Mucosa of rectum (tissue), 2 donors: ENCODE data around the gene CAST.

Experiments used
- H3K27ac ChIP-seq, 2 donors: one replicate each; pipeline ENCODE4 v1.7.0; 2013; ENCODE audit warnings: inconsistent platforms in 2 of 2, low read depth in 2 of 2, low read length in 2 of 2
- H3K27me3 ChIP-seq, 2 donors: one replicate each; pipeline ENCODE4 v1.7.0; 2013; ENCODE audit warnings: low read length in 2 of 2; ENCODE audit not compliant: control insufficient read depth in 2 of 2, insufficient read depth in 2 of 2
- H3K36me3 ChIP-seq, 2 donors: one replicate each; pipeline ENCODE4 v1.7.0; 2013; ENCODE audit warnings: low read length in 2 of 2; ENCODE audit not compliant: control insufficient read depth in 2 of 2, insufficient read depth in 2 of 2
- H3K4me1 ChIP-seq, 2 donors: one replicate each; pipeline ENCODE4 v1.7.0; 2013; ENCODE audit warnings: low read length in 2 of 2, mild to moderate bottlenecking in 1 of 2; ENCODE audit not compliant: control insufficient read depth in 2 of 2, insufficient read depth in 2 of 2
- H3K4me3 ChIP-seq, 2 donors: one replicate each; pipeline ENCODE4 v1.7.0; 2013; ENCODE audit warnings: low read length in 2 of 2
- H3K9ac ChIP-seq, 2 donors: one replicate each; pipeline ENCODE4 v1.7.0; 2013; ENCODE audit warnings: low read length in 2 of 2, low read depth in 1 of 2, mild to moderate bottlenecking in 1 of 2
- H3K9me3 ChIP-seq, 2 donors: one replicate each; pipeline ENCODE4 v1.7.0; 2013; ENCODE audit warnings: low read length in 2 of 2; ENCODE audit not compliant: control insufficient read depth in 2 of 2
- donor health status: healthy.
- donor health status: Normal muscosa, but diverticular disease.

The CAST gene

DNA sequence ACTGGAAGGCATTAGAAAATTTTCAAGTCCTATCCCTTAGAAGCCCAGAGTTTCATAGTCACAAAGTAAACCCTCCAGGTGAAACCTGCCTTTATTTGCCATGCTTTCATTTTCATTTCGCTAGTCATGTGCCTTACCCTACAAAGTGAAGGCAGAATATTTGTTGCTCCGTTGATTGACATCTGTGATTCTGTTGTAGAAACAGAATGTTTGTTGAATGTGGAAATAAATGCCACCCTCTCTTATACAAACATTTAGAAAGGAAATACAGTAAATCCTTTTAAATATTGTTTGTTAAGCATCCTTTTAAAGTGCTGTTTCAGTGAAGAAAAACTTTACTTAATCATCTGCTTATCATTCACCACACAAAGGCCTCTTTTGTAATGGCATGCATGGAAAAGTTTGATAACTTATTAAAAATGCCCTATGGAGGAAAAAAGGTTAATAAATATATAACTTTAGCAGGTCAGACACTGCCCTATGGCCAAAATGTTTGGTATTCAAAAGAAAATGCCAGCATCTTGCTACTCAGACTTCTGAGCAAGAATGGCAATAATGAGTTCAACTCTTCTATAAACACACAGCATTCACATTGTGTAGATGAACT is 34.3 kb upstream of the CAST start:
- no peaks in the 10 kb centered on the region for H3K27me3 ChIP-seq
- no peaks in the 10 kb centered on the region for H3K36me3 ChIP-seq
- H3K9ac ChIP-seq, result peak overlapping the region; percentile 20 to 57
- peak overlapping the region in 1 of 2 donors; percentile 26 for H3K27ac ChIP-seq
- H3K4me3 ChIP-seq, result peak overlapping the region; percentile 44 to 58
- H3K9me3 ChIP-seq, result no peaks in the 10 kb centered on the region
- H3K4me1 ChIP-seq, result no peaks in the 10 kb centered on the region

DNA sequence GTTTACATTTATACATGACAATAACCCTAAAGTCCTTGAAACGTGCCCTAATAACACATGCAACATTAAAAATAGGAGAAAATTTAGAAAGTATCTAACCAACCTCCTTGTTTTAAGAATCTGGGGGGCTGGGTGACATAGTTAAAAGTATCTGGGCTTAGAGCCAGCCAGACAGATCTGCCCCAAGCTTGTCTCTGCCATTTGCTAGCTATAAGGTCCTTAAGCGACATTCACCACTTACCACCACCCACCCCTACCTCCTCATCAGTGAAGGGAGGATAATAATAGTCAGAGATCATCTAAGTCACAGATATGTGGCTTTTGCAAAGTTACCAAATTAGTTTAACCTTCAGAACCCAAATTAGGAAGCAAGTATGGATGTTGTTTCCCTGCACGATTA is 33.8 kb upstream of the CAST start:
- H3K36me3 ChIP-seq, result no peaks in the 10 kb centered on the region
- H3K4me1 ChIP-seq, result no peaks in the 10 kb centered on the region
- no peaks in the 10 kb centered on the region for H3K9me3 ChIP-seq
- no peak overlapping the region for H3K27ac ChIP-seq
- H3K27me3 ChIP-seq, result no peaks in the 10 kb centered on the region
- H3K9ac ChIP-seq, result no peak overlapping the region
- no peak overlapping the region for H3K4me3 ChIP-seq

DNA sequence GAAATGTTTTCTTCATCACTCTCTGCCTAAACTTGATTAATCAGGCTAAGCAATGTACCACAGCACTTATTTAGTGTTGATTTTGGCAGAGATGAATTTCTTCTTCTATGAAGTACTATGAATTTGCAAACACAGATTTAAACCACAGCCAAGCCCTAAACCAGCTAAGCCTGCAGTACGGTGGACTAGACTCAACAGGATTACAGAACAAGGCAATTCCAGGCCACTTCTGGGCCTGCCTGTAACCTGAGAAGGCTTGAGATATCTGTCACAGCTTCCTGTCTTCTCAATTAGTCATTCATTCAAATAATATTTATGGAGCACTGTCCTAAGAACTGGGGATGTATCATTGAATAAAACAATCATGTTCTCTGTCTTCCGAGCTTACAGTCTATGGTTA is 32.4 kb upstream of the CAST start:
- Histone ChIP-seq H3K9ac (no peak overlapping the region), H3K36me3 (no peaks in the 10 kb centered on the region), H3K4me1 (no peaks in the 10 kb centered on the region), H3K27me3 (no peaks in the 10 kb centered on the region), H3K27ac (no peak overlapping the region), H3K9me3 (no peaks in the 10 kb centered on the region), H3K4me3 (no peak overlapping the region)

DNA sequence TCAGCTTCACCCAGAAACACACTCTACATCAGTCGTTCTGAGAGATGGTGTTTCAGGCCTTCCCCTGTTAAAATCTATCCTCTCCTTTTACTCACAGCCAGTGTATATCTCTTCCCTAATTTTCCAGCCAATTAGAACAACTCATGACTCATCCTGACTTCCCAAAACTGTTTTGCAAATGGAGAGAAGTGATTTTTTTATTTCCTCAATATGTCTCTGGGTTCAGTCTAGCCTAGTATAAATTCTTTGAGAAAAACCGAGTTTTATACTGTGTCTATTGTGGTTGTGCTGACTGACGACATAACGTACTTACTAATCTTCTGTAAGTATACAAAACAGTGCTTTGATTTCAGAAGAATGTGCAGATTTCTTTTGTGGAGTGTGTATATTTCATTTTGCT is 28.4 kb upstream of the CAST start:
- Histone ChIP-seq H3K9ac (no peak overlapping the region), H3K4me3 (no peak overlapping the region), H3K9me3 (no peaks in the 10 kb centered on the region), H3K27me3 (no peaks in the 10 kb centered on the region), H3K27ac (no peak overlapping the region), H3K36me3 (no peaks in the 10 kb centered on the region), H3K4me1 (no peaks in the 10 kb centered on the region)

DNA sequence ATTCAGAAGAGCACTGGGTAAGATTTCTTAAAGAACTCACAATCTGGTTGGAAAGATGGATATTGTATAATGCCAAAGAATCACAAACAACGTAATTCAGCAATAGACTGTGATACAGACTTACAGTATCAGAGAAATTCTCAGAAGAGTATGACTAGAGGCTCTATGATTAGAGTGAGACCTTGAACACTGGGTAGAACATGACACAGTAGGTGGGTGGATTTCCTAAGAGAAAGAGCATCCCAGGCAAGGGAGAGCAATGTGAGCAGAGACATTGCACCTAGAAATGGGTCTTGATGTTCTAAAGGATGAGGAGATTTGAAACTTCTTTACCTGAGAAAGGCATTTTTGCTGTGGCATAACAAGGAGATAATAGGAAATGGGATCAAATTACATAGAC is 27.3 kb upstream of the CAST start:
- Histone ChIP-seq H3K27me3 (no peaks in the 10 kb centered on the region), H3K4me3 (no peak overlapping the region), H3K36me3 (no peaks in the 10 kb centered on the region), H3K27ac (no peak overlapping the region), H3K9me3 (no peaks in the 10 kb centered on the region), H3K4me1 (no peaks in the 10 kb centered on the region), H3K9ac (no peak overlapping the region)

DNA sequence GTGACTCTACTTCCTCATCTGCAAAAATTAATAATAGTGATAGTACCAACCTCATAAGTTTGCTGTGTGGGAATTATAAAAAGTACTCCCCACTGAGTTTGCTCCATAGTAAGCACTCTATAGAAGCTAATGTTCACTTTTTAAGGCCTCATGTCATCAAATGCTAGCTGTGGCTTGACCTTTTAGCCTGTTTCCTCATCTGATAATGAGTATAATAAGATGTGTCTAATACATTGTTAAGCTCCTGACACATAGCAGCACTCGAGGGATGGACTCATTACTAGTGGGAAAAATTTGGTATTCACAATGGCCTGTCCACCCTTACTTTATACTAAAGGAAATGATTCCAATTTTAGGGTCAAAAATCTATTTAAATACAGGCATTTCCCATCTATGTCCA is 26.1 kb upstream of the CAST start:
- Histone ChIP-seq H3K9ac (no peak overlapping the region), H3K4me3 (no peak overlapping the region), H3K9me3 (no peaks in the 10 kb centered on the region), H3K27me3 (no peaks in the 10 kb centered on the region), H3K27ac (no peak overlapping the region), H3K4me1 (no peaks in the 10 kb centered on the region), H3K36me3 (no peaks in the 10 kb centered on the region)

DNA sequence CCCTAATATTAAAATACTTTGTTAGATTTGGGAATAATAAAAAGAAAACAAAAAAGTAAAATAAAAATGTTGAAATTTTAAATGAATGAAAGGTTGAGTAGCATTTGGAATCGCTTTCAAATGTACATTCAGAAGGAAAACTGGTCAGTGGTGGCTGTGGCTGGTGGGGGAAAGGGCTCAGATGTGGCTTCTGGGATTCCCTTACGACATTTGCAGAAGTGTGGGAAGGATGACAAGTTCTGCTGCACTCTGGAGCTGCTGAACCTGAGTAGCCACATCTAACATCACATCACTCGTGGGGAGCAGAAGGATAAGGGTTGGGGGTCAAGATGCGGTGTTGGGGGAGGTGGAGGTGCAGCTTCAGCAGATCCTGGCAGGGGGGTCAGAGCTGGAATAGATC is 25.6 kb upstream of the CAST start:
- no peaks in the 10 kb centered on the region for H3K9me3 ChIP-seq
- no peak overlapping the region for H3K27ac ChIP-seq
- H3K9ac ChIP-seq, result no peak overlapping the region
- H3K4me3 ChIP-seq, result no peak overlapping the region
- no peaks in the 10 kb centered on the region for H3K36me3 ChIP-seq
- H3K27me3 ChIP-seq, result no peaks in the 10 kb centered on the region
- peaks cover 0 to 3% of the 10 kb centered on the region in 2 donors for H3K4me1 ChIP-seq

DNA sequence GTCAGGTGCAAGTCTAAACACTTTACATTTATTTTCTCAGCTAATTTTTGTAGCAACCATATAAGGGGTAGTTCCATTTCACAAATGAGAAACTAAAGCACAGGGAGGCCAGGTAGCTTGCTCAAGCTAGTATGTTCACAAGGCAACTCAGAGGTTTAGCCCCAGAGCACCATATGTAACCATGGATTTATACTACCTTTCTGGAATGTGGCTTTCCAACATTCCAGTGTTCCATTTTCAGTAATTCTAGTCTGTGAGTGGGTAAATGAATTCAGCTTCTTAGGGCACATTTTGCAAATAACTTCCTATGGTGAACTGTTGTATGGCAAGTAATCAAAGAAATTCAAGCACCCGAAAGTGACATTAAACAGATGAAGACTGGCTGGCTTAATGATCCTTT is 25.0 kb upstream of the CAST start:
- Histone ChIP-seq H3K9me3 (no peaks in the 10 kb centered on the region), H3K4me3 (no peak overlapping the region), H3K9ac (no peak overlapping the region), H3K36me3 (no peaks in the 10 kb centered on the region), H3K4me1 (peaks cover 3% of the 10 kb centered on the region in 2 donors), H3K27me3 (no peaks in the 10 kb centered on the region), H3K27ac (no peak overlapping the region)

DNA sequence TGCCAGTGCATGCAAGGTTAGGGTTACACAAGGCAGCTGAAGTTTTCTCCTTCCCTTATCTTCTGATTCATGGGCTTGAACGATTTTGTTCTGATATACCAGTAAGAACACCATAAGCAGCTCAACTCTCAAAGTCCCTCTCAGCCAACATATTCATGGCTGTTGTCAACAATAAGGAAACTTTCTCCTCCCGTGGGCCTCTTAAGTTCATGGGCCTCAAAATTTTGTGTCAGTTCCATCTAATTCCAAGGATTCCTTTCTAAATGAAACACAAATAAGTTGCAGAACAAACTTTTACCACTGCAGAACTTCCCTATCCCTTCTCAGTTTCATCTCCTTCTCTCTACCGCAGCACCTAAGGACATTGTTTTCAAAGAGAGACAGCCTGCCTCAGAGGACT is 23.6 kb upstream of the CAST start:
- no peak overlapping the region for H3K9ac ChIP-seq
- no peaks in the 10 kb centered on the region for H3K36me3 ChIP-seq
- no peak overlapping the region for H3K4me3 ChIP-seq
- H3K9me3 ChIP-seq, result no peaks in the 10 kb centered on the region
- H3K27me3 ChIP-seq, result no peaks in the 10 kb centered on the region
- peaks cover 3% of the 10 kb centered on the region in 2 donors for H3K4me1 ChIP-seq
- no peak overlapping the region for H3K27ac ChIP-seq

DNA sequence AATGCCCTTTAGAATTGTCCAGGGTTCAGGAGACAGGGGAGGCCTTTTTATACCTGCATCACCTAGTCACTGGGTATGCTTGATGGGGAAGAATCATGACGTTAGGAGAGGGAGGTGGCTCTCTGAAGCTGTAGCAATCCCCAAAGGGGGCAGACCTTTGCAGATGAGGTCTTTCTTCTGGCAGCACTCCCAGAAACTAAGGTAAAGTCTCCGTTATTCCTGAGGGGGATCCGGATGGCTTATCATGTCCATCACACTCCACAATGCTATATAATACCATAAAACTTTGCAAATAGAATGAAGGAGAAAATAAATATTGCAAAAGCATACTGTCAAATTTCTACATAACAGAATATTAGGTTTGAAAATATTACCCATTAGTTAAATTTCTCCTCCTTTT is 21.5 kb upstream of the CAST start:
- H3K27me3 ChIP-seq, result no peaks in the 10 kb centered on the region
- peaks cover 3% of the 10 kb centered on the region in 2 donors for H3K4me1 ChIP-seq
- no peaks in the 10 kb centered on the region for H3K36me3 ChIP-seq
- no peak overlapping the region for H3K27ac ChIP-seq
- no peak overlapping the region for H3K9ac ChIP-seq
- no peak overlapping the region for H3K4me3 ChIP-seq
- no peaks in the 10 kb centered on the region for H3K9me3 ChIP-seq
